HG03097 (cell line): ENCODE results near the gene WRAP53.

Source experiments
- ATAC-seq: cut with Tn5 transposase; IDR thresholded peaks from one replicate; pipeline ENCODE4 v1.9.1; 2021; ENCODE audit not compliant: unreplicated experiment, low FRiP score

WRAP53 gene

DNA sequence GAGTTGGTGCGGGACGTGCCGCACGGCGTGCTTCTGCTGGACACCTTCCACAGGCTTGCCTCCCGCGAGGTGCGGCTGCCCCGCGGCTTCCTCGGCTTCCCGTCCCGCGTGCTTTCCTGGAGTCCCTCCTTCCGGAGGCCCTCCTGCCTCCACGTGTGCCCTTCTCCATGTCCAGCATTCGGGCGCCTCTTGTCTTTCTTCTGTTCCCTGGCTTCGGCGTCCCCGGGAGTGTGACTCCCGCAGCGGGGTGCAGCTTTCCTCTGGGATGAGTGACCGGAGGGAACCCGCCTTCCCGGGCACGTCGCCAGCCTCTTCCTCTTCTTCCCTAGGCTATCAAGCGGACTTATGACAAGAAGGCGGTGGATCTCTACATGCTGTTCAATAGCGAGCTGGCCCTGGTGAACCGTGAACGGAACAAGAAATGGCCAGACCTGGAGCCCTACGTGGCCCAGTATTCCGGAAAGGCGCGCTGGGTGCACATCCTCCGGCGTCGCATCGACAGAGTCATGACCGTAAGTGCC lies 52.3 kb downstream of the WRAP53 start:
- ATAC-seq, result no peak

DNA sequence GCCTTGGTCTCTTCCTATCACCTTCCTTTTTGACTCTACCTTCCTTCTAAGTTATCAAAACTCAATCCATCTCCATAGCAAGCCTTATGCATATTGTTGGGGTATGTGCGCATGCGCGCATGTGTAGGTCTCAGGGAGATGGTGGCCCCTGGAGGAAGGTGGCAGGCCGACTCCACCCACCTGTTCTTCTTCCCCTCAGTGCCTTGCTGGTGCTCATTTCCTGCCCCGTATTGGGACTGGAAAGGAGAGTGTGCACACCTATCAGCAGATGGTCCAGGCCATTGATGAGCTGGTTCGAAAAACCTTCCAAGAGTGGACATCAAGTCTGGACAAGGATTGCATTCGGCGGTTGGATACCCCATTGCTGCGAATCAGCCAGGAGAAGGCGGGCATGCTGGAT lies 54.5 kb downstream of the WRAP53 start:
- ATAC-seq, result no peak

DNA sequence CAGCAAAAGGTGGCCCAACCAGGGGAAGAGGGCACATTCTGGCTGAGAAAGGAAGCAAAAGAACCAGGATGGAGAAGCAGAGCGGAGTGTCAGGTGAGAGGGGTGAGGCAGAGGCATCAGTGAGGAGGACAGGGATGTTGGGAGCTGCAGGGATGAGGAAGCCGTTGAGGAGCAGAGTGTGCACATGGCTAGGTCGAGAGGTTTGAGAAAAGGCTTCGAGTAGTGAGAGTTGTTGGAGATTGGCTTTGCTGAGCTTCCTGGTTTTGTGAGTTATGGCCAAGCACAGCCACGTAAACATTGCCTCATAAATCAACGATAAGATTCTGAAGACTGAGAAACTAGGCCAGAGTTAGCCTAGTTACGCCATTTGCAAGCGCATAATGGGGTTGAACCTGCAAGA lies 56.1 kb downstream of the WRAP53 start:
- no peak for ATAC-seq

DNA sequence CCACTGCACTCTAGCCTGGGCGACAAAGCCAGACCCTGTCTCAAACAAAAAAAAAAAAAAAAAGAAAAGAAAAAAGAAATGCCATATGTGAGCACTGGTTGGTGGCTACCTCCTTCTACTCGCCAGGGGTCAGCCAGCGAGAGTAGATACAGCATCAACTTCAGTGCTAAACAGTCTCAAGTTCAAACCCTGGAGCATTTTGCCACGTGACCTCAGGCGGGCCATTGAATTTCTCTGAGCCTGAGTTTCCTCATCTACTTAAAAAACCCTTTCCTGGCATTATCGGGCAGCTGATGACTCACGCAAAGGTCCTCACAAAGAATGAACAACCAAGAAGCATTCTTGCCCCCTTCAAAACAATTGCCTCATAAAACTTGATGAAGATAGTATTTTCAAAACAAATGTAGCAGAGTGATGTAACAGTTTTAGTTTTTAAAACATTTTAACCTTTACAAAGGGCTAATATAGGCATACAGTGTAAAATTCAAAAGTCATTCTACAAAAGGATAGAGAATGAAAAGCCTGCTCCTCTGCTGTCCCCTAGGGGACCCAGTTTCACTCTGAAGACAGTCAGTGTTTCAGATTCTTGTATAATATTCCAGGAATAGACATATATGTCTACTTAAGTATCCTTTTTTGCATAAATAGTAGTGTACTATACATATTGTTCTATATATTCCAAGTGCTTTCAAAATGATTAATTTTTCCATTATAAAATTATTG lies 57.6 kb downstream of the WRAP53 start:
- no peak for ATAC-seq

DNA sequence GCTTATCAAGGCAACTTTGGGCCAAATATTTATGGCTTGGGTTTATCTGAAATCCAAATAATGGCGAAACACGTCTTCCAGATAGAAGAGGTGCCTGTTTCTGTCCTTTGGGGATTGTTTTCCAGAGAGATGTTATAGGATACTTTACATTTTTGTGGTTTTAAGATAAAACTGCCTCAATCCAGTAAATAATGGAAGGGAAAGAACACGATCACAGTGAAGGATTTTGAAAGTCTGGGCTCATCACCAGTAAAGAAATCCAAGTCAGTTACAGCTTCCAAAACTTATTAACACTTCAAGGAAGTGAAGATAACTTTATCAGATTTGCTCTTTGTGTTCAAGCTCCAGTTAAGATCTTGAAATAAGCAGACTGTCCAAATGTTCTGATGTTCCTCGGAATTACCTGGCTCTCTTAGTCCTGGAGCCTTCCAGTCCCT lies 59.4 kb downstream of the WRAP53 start:
- no peak for ATAC-seq

DNA sequence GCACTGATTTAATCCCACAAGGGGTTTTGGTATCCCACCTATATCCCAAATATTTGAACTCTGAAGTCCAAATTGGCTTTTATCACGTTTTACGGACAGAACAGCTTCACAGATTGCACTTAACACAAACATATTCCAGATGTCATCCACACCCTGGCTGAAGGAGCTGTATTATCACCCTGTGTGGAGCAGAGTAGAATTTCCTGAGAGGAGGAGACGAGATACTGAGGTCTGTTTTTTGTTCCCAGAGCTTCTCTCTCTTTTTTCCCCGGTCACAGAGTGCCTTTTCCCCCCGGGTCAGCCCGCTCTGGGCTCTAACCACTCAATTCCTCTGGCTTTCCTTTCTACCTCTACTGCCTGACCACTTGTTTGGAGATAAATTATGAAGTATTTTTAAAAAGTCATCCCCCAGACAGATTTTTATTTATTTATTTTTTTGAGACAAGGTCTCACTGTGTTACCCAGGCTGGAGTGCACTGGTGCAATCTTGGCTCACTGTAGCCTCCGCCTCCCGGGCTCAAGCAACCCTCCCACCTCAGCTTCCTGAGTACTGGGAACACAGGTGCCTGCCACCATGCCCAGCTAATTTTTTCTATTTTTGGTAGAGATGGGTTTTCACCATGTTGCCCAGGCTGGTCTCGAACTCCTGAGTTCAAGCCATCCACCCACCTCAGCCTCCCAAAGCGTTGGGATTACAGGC lies 59.9 kb downstream of the WRAP53 start:
- ATAC-seq, result no peak

DNA sequence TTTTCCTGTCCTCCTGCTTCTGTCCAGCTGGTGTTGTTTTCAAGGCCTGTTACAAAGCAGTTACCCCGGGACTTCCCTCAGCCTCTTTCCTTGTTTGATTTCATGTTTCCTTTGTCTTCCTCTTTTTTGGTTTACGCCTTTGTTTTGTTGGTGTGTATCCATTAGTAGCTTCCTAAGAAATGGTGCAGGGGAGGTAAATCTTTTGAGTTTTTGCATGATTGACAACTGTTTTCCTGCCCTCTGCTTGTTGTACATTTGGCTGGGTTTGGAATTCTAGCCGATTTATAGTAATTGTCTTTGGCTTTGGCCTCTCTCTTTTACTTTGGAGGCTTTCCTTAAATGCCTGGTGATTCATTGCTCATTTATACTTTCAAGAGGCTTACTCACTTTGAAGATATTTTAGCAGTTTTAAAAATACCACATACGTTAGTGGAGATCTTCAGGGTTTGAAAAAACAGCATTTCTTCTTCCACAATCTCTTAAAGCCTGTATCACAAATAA lies 62.1 kb downstream of the WRAP53 start:
- no peak for ATAC-seq
